DMS53 treated with DMSO at 0.1 percent for 48 hours (cell line): ENCODE measurements around the gene SLC6A16.
"Not testable (repeated sequence)": the region's sequence is repeated elsewhere in the genome, so short reads cannot be mapped to it uniquely, and the experiment has no call there.

ENCODE experiments used
- DNase-seq: peaks from one replicate; lab custom pipeline; 2025; ENCODE audit not compliant: unreplicated experiment; lab: John Stamatoyannopoulos, UW

SLC6A16 gene

GRCh38 chr19:49324801-49325576 is at the start of gene SLC6A16:
Gene SLC6A16 (minus strand): TSS chr19:49325191. CDS start chr19:49311347, 13,844 bp downstream.
- DNase-seq = no peak

DNA sequence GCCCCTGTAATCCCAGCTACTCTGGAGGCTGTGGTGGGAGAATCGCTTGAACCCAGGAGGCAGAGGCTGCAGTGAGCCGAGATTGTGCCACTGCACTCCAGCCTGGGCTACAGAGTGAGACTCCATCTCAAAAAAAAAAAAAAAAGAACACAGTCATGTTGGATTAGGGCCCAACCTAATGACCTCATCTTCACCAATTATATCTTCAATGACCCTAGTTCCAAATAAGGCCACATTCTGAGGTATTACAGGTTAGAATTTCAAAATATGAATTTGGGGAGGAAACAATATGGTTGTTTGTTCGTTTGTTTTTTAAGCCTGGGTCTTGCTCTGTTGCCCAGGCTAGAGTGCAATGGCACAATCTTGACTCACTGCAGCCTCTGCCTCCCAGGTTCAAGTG is 48.2 kb upstream of the SLC6A16 start:
- DNase-seq = not testable (repeated sequence)

- DNase-seq = no peak
Measured at GRCh38 chr19:49371184-49371583, 46.2 kb upstream of the SLC6A16 start.

GRCh38 chr19:49368711-49369358 is 43.8 kb upstream of the SLC6A16 start:
- no peak for DNase-seq

- no peak for DNase-seq
Measured at GRCh38 chr19:49366110-49366509, 41.1 kb upstream of the SLC6A16 start.

- DNase-seq = no peak
Measured at GRCh38 chr19:49364083-49364737, 39.2 kb upstream of the SLC6A16 start.

DNA sequence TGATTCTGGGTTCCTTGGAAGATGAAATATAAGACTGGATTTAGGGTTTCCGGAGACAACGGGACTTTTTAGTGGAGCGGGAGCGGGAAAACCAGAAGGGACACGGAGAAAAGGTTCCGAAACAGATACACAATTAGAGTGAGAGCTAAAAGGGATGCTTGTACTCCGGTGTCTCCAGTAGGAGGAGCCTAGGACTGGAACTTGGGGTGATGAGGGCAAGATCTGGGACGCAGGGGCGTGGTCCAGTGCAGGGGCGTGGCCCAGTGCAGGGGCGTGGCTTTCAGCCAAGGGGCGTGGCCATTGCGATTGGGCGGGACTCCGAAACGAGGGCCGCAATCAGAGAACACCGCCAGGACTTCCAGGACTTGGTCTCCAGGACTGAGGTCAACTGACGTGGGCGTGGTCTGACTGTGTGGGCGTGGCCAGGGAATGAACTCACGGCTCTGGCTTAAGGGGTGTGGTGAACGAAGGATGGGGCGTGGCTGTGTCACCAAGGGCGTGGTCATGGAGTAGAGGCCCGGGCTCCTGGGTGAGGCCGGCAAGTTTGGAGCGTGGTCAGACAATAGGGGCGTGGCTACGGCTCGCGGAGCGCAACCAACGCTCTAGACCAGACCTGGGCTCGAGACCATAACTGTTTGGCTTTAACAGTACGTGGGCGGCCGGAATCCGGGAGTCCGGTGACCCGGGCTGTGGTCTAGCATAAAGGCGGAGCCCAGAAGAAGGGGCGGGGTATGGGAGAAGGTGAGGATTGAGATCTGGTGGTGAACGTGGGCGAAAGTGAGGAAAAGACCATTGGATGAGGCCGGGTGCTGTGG is 38.5 kb upstream of the SLC6A16 start, which contains the start of gene DKKL1:
Gene DKKL1 (plus strand): TSS at position 610 of the 815 bp plus-strand sequence. CDS start 122 bp downstream, at position 732.
- DNase-seq = peak; percentile 30

DNA sequence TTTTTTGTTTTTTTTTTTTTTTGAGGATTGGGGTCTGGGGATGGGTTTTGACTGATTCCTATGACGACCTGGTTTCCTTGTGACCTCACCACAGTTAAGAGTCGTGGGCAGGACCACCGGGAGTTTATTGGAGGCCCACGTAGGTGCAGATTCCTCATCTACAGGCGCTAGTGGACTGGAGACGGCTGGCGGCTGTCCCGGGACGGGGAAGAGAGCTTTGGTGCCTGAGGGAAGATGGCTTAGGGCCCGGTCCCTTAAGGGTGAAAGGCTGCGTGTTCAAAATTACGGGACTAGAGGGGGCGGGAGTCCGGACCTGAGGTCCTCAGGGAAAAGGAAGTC is 37.9 kb upstream of the SLC6A16 start:
- no peak for DNase-seq

DNA sequence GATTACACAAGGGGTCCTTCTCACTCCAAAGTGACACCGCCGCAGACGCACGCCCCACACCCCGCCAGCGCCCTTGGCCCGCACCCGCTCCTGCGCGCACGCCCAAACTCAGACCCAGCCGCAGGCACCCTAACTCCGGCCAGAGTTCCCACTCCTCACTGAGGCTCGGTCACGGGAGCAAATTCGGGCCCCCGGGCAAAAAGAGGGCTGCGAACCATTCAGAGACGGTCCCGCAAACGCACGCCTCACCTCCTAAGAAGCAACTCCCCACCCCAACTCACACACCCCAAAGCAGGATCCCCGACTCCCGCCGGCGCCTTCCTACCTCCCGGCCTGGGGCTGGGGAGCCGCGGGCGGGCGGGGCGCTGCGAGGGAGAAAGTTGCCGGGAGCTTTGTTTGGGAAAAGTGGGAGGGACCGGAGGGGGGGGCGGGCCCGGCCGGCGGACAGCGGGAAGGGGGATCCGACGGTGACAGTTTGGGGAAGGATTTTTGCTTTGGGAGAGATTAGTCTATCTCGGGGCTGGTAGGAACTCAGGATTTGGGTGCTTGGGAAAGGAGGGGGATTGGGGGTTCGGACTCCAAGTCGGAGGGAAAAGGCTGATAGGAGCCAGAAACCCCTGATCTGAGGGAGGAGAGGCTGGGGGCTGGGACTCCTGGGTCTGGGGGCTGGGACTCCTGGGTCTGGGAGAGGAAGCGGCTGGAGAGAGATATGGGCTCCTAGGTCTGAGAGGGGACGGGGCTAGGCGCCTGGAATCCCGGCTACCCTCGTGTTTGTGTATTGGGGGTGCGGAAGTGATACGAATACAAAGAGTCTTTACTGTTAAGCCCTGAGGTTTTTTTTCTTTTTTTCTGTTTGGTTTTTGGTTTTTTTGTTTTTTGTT is 37.3 kb upstream of the SLC6A16 start, which contains the start of gene TEAD2:
Gene TEAD2 (minus strand): TSS at position 369 of the 881 bp plus-strand sequence. CDS start 2,341 bp downstream, outside the sequence.
- DNase-seq = no peak

DNA sequence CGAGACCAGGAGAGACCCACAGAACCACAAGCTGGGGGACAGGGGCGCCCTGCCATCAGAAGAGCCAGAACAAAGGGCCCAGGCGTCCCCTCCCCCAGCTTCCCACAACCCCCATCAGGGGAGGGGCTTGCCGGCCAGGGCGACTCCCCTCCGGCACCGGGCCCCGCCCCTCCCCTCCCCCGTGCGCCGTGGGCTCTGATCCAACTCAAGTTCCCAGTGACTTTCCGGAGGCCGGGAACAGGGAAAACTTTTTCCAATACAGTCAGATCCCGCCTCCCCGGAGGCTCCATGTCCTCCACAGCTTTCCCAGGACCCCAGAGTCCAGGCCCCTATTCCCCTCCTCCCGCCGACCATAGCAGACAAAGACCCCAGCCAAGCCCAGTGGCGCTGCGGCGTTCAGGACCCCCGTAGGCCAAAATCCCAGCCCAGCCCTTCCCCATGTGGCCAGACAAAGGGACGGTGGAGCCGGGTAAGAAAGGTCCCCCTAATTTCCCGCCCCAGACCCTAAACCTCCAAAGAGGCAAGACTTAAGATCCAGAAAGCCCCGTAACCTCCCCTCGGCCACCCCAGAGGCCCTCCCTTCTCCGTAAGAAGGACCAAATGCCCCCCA is 36.6 kb upstream of the SLC6A16 start:
- DNase-seq = no peak

DNA sequence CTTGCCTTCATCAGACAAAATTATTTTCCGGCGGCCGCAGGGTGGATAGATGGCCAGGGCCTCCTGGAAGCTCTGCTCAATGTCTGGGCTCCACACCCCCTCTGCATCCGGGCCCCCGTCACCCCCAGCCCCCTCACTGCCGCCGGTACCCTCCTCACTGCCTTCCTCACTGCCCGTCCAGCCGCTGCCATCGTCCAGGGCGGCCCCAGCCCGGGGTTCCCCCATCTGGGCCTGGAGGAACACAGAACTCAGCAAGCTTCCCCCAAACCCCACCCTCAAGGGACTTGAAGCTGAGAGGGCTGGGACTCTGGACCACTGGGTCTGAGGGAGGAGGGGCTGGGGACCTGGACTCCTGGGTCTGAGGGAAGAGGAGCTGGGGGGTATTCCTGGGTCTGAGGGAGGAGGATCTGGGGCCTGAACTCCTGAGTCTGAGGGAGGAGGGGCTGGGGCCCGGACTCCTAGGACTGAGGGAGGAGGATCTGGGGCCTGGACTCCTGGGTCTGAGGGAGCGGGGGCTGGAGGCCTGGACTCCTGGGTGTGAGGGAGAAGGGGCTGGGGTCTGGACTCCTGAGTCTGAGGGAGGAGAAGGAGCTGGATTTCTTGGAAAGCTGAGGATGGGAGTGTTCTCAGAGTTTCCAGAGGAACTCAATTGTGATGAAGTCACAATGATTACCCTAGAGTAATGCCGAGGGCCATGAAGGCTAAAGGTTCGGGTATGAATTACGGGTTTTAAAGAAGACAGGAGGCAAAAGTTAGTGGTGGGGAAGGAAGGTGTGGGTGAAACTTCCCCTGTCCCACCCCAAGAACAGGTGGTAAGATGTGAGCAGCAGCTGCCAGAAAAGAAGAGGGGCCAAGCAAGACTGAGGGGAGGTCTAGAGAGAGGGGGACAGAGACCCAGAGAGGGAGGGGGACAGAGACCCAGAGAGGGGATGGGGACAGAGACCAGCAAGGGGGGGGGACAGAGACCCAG is 35.1 kb upstream of the SLC6A16 start:
- no peak for DNase-seq

- no peak for DNase-seq
Measured at GRCh38 chr19:49357186-49357585, 32.2 kb upstream of the SLC6A16 start.

GRCh38 chr19:49356382-49356781 is 31.4 kb upstream of the SLC6A16 start:
- DNase-seq = no peak

GRCh38 chr19:49355909-49356353 is 30.9 kb upstream of the SLC6A16 start:
- DNase-seq = no peak

DNA sequence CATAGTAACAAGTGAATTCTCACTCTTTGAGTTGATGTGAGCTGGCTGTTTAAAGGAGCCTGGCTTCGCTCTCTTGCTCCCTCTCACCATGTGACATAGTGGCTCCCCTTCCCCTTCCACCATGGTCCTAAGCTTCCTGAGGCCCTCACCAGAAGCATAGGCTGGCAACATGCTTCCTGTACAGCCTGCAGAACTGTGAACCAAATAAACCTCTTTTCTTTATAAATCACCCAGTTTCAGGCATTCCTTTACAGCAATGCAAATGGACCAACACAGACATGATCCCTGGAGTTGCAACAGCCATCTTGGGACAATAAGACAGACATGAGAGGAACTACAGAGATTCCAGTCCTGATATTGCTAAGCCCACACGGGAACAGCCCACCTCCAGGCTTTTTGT is 24.6 kb upstream of the SLC6A16 start:
- DNase-seq = no peak

DNA sequence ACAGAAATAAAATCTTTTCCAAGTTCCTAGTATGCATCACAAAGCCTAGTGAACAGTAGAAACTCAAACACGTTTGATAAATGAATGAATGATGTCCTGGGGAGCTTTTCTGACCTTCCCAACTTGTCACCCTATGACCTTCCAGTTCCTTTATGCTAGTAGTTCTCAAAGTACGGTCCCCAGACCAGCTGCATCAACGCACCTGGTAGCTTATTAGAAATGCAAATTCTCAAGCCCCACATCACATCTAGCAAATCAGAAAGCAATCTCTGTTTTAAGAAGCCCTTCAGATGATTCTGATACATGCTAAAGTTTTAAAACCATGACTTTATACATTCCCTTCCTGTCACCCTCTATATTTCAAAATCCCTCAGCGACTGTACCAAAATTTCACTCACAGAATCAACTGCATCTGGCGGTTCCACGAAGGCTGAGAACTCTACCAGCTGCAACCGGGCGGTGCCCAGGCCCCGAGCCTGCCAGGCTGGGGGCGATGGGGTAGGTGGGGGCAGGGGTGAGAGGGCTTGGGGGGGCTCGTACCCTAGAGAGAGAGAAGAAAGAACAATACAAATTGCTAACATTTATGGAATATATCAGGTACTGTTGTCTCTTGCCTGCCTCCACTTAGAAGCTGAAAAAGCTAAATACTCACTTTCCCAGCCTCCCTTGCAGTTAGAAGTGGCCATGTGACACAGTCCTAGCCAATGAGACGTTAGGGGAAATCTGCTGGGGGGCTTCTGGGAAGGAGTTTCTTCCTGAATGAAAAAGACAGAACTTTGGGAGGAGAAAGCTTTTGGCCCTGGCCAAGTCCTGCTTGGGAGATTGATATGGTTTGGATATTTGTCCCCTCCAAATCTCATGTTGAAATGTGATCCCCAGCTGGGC is 23.6 kb upstream of the SLC6A16 start:
- no peak for DNase-seq

DNA sequence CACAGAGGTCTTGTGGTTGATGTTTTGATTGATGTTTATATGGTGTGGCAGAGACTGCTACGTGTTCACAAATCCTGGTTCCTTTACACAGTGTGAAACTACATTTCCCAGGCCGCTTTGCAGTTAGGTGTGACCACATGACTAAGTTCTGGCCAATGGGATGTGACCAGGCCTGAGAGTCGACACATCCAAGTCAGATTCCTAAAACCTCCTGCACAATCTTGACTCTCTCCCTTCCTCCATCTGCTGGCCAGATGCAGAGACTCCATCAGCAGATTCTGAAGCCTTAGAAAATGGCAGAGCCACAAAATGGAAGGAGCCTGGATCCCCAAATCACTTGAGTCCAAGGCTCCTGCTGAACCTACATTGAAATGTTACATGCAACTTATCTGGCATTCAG is 22.8 kb upstream of the SLC6A16 start:
- no peak for DNase-seq
